ENCODE results near the gene MCC. TPM values are rescaled to one million over a fixed set of nuclear protein-coding genes. Genes with fewer than 3 reads are reported as not detected.

Gene MCC
- total RNA-seq, 1 donor from 2014 or later = 2.5 TPM

DNA sequence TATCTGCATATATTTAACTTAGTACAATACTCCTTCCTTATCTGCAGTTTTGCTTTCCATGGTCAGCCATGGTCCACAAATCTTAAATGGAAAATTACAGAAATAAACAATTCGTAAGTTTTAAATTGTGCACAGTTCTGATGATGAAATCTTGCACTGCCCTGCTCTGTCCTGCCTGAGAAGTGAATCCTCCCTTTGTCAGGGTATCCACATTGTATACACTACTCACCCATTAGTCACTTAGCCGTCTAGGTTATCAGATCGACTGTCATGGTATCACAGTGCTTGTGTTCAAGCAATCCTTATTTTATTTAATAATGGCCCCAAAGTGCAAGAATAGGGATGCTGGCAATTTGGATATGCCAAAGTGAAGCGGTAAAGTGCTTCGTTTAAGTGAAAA is 16.9 kb upstream of the MCC start:
- Mint-ChIP-seq H3K27ac (no peak overlapping the region), H3K4me3 (no peak overlapping the region), H3K9me3 (no peaks in the 10 kb centered on the region), H3K36me3 (no peaks in the 10 kb centered on the region), H3K4me1 (no peaks in the 10 kb centered on the region), H3K27me3 (ENCODE audit: insufficient read depth, low read depth) (no peaks in the 10 kb centered on the region)
- Histone ChIP-seq H3K36me3 (no peaks in the 10 kb centered on the region), H4K20me1 (ENCODE audit: low read depth) (no peaks in the 10 kb centered on the region), H3K9me3 (ENCODE audit: low read depth) (no peaks in the 10 kb centered on the region), H3K4me1 (no peaks in the 10 kb centered on the region), H3K27ac (no peak overlapping the region), H2AFZ (replicated peaks) (no peak overlapping the region), H3K4me3 (no peak overlapping the region), H3K79me2 (ENCODE audit: low read depth) (no peaks in the 10 kb centered on the region), H3K27me3 (no peaks in the 10 kb centered on the region), H3K9ac (no peak overlapping the region), H3F3A (ENCODE audit: low read depth) (no peaks in the 10 kb centered on the region), H3K4me2 (no peak overlapping the region)
- DNase-seq (ENCODE audit: low spot score) = no peak
- TF ChIP-seq EZH2 (IDR thresholded peaks at IDR 0.05) = no peak
- no peak for TF ChIP-seq EZH2phosphoT487 (IDR thresholded peaks at IDR 0.05)
- TF ChIP-seq, protein P1, sequence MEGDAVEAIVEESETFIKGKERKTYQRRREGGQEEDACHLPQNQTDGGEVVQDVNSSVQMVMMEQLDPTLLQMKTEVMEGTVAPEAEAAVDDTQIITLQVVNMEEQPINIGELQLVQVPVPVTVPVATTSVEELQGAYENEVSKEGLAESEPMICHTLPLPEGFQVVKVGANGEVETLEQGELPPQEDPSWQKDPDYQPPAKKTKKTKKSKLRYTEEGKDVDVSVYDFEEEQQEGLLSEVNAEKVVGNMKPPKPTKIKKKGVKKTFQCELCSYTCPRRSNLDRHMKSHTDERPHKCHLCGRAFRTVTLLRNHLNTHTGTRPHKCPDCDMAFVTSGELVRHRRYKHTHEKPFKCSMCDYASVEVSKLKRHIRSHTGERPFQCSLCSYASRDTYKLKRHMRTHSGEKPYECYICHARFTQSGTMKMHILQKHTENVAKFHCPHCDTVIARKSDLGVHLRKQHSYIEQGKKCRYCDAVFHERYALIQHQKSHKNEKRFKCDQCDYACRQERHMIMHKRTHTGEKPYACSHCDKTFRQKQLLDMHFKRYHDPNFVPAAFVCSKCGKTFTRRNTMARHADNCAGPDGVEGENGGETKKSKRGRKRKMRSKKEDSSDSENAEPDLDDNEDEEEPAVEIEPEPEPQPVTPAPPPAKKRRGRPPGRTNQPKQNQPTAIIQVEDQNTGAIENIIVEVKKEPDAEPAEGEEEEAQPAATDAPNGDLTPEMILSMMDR (IDR thresholded peaks at IDR 0.05) = no peak

DNA sequence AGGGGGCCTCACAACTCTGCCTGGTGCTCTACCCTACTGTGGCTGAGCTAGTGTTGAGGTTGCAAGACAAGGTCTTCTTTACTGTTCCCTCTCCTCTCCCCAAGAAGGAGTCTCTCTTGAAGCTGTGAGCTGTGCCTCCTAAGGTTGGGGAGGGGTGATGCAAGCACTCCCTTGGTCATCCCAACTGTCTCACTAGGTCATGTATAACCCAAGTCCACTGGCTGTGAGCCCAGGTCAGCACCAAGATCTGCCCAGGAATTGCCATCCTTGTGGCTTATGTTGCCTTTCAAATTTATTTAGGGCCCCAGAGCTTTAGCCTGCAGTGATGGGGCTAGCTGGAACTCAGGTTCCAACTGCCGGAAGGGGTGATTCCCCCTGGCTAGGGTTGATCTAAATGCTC is 14.9 kb upstream of the MCC start:
- Histone ChIP-seq H4K20me1 (ENCODE audit: low read depth) (no peaks in the 10 kb centered on the region), H3K27me3 (no peaks in the 10 kb centered on the region), H3K4me2 (no peak overlapping the region), H3K79me2 (ENCODE audit: low read depth) (no peaks in the 10 kb centered on the region), H3F3A (ENCODE audit: low read depth) (no peaks in the 10 kb centered on the region), H2AFZ (replicated peaks) (no peak overlapping the region), H3K27ac (no peak overlapping the region), H3K9ac (no peak overlapping the region), H3K9me3 (ENCODE audit: low read depth) (no peaks in the 10 kb centered on the region), H3K4me1 (no peaks in the 10 kb centered on the region), H3K4me3 (no peak overlapping the region), H3K36me3 (no peaks in the 10 kb centered on the region)
- no peaks in the 10 kb centered on the region for H3K36me3 Mint-ChIP-seq
- no peaks in the 10 kb centered on the region for H3K9me3 Mint-ChIP-seq
- DNase-seq (ENCODE audit: low spot score) = no peak
- no peaks in the 10 kb centered on the region for H3K27me3 Mint-ChIP-seq (ENCODE audit: insufficient read depth, low read depth)
- no peak overlapping the region for H3K27ac Mint-ChIP-seq
- no peak overlapping the region for H3K4me3 Mint-ChIP-seq
- no peaks in the 10 kb centered on the region for H3K4me1 Mint-ChIP-seq
- TF ChIP-seq, protein P1 (IDR thresholded peaks at IDR 0.05) = no peak
- TF ChIP-seq EZH2 (IDR thresholded peaks at IDR 0.05) = no peak
- TF ChIP-seq EZH2phosphoT487 (IDR thresholded peaks at IDR 0.05) = no peak

DNA sequence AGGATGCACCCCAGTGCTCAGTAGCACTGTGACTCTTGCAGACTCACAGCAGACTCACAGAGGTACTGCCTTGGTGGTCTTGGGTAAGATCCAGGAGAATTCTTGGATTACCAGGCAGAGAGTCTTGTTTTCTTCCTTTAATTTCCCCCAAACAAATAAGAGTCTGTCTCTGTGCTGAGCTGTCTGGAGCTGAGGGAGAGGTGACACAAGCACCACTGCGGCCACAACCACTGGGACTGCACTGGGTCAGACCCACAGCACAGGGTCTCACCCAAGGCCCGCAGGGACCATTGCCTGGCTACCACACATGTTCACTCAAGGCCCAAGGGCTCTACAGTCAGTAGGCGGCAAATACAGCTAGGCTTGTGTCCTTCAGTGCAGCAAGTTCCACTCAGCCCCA is 13.8 kb upstream of the MCC start:
- no peaks in the 10 kb centered on the region for H4K20me1 ChIP-seq (ENCODE audit: low read depth)
- H3K9ac ChIP-seq = no peak overlapping the region
- no peaks in the 10 kb centered on the region for H3K79me2 ChIP-seq (ENCODE audit: low read depth)
- no peak overlapping the region for H3K4me3 ChIP-seq
- no peaks in the 10 kb centered on the region for H3F3A ChIP-seq (ENCODE audit: low read depth)
- no peaks in the 10 kb centered on the region for H3K9me3 ChIP-seq (ENCODE audit: low read depth)
- Mint-ChIP-seq H3K4me3 (no peak overlapping the region), H3K36me3 (no peaks in the 10 kb centered on the region), H3K9me3 (no peaks in the 10 kb centered on the region), H3K4me1 (no peaks in the 10 kb centered on the region), H3K27ac (no peak overlapping the region), H3K27me3 (ENCODE audit: insufficient read depth, low read depth) (no peaks in the 10 kb centered on the region)
- H2AFZ ChIP-seq (replicated peaks) = no peak overlapping the region
- H3K4me1 ChIP-seq = no peaks in the 10 kb centered on the region
- peaks cover 6% of the 10 kb centered on the region for H3K27me3 ChIP-seq
- no peak overlapping the region for H3K4me2 ChIP-seq
- no peaks in the 10 kb centered on the region for H3K36me3 ChIP-seq
- TF ChIP-seq EZH2phosphoT487 (IDR thresholded peaks at IDR 0.05) (no peak), EZH2 (IDR thresholded peaks at IDR 0.05) (no peak)
- TF ChIP-seq, protein P1 (IDR thresholded peaks at IDR 0.05) = no peak
- no peak for DNase-seq (ENCODE audit: low spot score)
- H3K27ac ChIP-seq = no peak overlapping the region
